ENCODE data around the gene OS9.
A peak's percentile ranks its signal among the peaks of the same experiment; 100 is the strongest.

DNA sequence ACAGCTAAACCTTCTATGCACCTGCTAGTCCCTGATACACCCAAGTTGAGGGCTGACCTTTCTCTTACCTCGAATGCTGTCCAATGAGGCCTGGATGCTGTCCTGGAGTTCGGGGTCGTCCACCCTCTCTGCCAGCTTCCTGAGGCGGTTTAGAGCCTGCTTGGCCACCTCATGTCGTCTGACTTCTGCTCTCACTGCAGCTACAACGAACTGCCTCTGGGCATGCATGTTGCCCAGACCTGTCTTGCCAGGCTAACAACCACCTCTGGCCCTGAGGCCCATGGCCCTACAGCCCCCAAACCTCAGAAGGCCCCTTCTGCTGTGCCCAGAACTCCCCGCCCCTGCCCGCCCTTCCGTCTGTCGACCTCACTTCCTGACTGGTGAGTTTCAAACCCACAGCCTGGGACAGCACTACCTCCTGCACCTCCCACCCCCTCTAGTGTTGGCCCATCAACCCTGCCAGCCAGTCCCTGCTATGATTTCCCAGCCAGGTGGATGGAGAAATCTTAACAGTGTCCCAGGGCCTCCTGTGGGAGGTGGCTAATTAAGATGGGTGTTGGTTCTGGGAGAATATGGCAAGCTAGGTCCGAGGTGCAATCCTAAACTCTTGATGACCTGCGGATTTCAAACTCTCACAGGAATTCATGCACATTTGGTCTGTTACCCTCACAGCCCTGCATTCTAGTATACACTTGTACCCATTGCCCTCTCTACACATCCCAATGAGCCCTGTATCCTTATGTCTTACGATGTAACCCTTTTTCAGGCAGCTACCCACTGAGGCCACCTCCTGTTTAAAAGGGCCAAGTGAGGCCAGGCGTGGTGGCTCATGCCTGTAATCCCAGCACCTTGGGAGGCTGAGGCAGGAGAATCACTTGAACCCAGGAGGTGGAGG, 48.2 kb downstream of the OS9 start:
- TF ChIP-seq CTCF (conservative IDR thresholded peaks at IDR 0.05; ENCODE audit: low read depth, low read length) (peak; percentile 20; the same call in 1 of the 2 replicates), EZH2phosphoT487 (IDR thresholded peaks at IDR 0.05; ENCODE audit: borderline replicate concordance, low read length) (no peak), EZH2 (IDR thresholded peaks at IDR 0.05; ENCODE audit: low read length, unreplicated experiment) (no peak)

All from PC-3 (cell line).